Stimulated activated naive B cell treated with anti-CD40 and anti-IgM and Interleukin-4, amounts not matched to agents 10 μg/mL and 1 μg/mL and 100 μg/mL, for 72 hours (primary cell): ENCODE results near the gene GCK.
A peak's percentile ranks its signal among the peaks of the same experiment; 100 is the strongest.

Experiments
- ATAC-seq, 2 donors: fragments of 150-1000 bp; cut with Tn5 transposase; replicated peaks; 2 replicates each; pipeline ENCODE4 v1.10.0; 2021; ENCODE audit warnings: moderate library complexity in 1 of 2
- DNase-seq: peaks from one replicate; pipeline ENCODE4 v3.0.0; 2021
- H3K27ac Mint-ChIP-seq: one replicate; pipeline ENCODE4 v1.8.0; 2022; ENCODE audit warnings: mild to moderate bottlenecking, mixed read lengths
- H3K27me3 Mint-ChIP-seq, 2 donors: one replicate each; pipeline ENCODE4 v1.8.0; 2022; ENCODE audit warnings: mixed read lengths in 2 of 2
- H3K36me3 Mint-ChIP-seq, 2 donors: one replicate each; pipeline ENCODE4 v1.8.0; 2022; ENCODE audit warnings: mixed read lengths in 2 of 2, mild to moderate bottlenecking in 1 of 2
- H3K4me1 Mint-ChIP-seq, 2 donors: one replicate each; pipeline ENCODE4 v1.8.0; 2022; ENCODE audit warnings: mixed read lengths in 2 of 2, mild to moderate bottlenecking in 1 of 2
- H3K4me3 Mint-ChIP-seq, 2 donors: one replicate each; pipeline ENCODE4 v1.8.0; 2022; ENCODE audit warnings: mild to moderate bottlenecking in 2 of 2, mixed read lengths in 2 of 2, moderate library complexity in 1 of 2
- H3K9me3 Mint-ChIP-seq, 2 donors: one replicate each; pipeline ENCODE4 v1.8.0; 2022; ENCODE audit warnings: mixed read lengths in 2 of 2, mild to moderate bottlenecking in 1 of 2

Gene GCK

DNA sequence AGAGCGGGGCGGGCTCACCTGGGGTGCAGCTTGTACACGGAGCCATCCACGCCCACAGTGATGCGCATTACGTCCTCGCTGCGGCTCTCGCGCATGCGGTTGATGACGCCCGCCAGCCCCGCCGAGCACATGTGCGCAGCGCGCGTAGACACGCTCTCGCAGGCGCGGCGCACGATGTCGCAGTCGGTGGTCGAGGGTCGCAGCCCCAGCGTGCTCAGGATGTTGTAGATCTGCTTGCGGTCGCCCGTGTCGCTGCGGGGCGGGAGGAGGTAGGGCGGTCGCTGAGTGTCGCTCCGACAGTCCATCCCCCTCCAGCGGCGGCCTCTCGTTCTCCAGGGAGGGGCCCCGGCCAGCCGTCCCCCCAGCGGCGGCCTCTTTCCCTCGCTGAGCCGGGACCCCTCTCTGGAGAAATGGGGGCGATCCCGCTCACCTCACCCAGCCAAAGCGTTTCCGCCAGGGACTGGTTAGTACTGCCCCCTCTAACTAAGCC, 43.7 kb downstream of the GCK start:
- peaks cover 0 to 8% of the 10 kb centered on the region in 2 donors for H3K27me3 Mint-ChIP-seq
- ATAC-seq (peak; percentile 28 to 45), DNase-seq (peak; percentile 17)
- no peak overlapping the region for H3K27ac Mint-ChIP-seq
- H3K4me1 Mint-ChIP-seq, result peaks cover 8 to 27% of the 10 kb centered on the region in 2 donors
- H3K4me3 Mint-ChIP-seq, result peak overlapping the region; percentile 83 to 85
- peaks cover 0 to 2% of the 10 kb centered on the region in 2 donors for H3K36me3 Mint-ChIP-seq
- no peaks in the 10 kb centered on the region for H3K9me3 Mint-ChIP-seq

DNA sequence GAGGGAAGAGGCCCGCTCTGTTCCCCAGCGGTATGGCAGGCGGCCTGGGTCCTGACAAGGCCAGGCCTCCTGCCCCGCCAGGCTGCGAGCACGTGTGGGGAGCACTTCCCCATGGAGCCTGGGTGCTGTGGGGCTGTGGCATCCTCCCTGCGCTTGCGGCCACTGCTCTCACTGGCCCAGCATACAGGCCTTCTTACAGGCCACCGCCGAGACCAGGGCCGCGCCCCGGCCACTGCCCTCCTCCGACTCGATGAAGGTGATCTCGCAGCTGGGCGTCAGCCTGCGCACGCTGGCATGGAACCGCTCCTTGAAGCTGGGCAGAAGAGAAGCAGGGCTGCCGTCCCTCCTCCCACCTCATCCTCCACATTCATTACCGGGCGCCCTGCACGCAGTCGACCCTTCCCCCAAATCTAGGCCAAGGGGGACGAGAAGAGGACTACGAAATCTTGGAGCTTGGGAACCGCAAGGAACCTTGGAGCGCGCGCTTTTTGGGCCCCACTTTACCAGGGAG, 44.2 kb downstream of the GCK start:
- Mint-ChIP-seq H3K27ac (no peak overlapping the region), H3K36me3 (peaks cover 0 to 2% of the 10 kb centered on the region in 2 donors), H3K27me3 (peaks cover 0 to 12% of the 10 kb centered on the region in 2 donors), H3K4me1 (peaks cover 5 to 22% of the 10 kb centered on the region in 2 donors), H3K9me3 (no peaks in the 10 kb centered on the region), H3K4me3 (peak overlapping the region; percentile 83 to 85)
- ATAC-seq (no peak), DNase-seq (no peak)

GRCh38 chr7:44144426-44144967, 44.7 kb downstream of the GCK start:
- Mint-ChIP-seq H3K36me3 (peaks cover 0 to 2% of the 10 kb centered on the region in 2 donors), H3K9me3 (no peaks in the 10 kb centered on the region), H3K27ac (no peak overlapping the region), H3K4me1 (peaks cover 5 to 19% of the 10 kb centered on the region in 2 donors), H3K27me3 (peaks cover 0 to 14% of the 10 kb centered on the region in 2 donors), H3K4me3 (no peak overlapping the region)
- ATAC-seq (no peak), DNase-seq (no peak)

DNA sequence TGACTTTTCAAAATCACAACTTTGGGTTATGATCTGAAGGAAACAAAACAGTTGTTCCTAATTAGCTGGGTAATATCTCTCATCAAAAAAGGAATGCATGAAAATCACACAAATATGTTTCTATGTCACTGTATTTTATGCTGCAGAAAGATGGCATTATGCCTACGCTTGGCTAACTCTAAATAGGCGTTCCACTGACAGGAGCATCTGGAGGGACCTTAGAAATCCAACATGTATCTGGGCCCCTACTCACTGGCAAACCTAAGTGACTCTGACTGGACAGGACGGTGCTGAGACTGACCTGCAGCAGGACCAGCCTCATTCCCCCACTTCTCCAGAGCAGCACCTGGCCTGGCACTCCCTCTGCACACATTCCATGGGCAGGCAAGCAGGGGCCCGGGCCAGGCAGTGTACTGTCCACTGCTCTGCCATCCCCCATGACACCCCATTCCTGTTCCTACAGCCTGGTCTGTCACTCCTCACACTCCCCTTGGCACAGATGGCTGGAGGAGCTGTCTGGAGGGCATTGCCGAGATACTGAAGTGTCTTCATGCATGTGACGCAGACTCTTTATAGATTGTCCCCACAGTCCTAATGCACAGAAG, 45.5 kb downstream of the GCK start:
- ATAC-seq (no peak), DNase-seq (no peak)
- H3K4me3 Mint-ChIP-seq, result no peak overlapping the region
- peaks cover 0 to 2% of the 10 kb centered on the region in 2 donors for H3K36me3 Mint-ChIP-seq
- H3K9me3 Mint-ChIP-seq, result no peaks in the 10 kb centered on the region
- H3K4me1 Mint-ChIP-seq, result peaks cover 5 to 19% of the 10 kb centered on the region in 2 donors
- H3K27me3 Mint-ChIP-seq, result peaks cover 0 to 19% of the 10 kb centered on the region in 2 donors
- H3K27ac Mint-ChIP-seq, result no peak overlapping the region

DNA sequence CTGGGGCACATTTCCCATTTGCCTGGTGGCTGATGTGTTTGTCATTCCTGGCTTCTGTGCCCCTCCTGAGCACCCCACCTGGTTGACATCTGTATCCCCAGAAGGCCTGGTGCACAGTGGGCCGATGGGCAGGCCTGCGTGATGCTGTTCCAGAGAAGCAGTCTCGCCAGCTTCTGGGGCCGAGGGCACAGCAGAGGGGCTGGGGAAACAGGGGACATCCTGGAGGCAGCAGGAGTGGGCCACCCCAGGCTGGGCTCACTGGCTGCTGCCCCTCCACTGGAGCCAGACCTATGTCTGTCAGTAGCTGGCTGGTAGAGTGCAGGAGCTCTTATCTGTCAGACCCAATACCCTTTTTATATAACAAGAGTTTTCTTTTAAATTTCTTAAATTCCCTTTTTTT, 47.2 kb downstream of the GCK start:
- Mint-ChIP-seq H3K4me3 (no peak overlapping the region), H3K27ac (no peak overlapping the region), H3K36me3 (peaks cover 0 to 2% of the 10 kb centered on the region in 2 donors), H3K4me1 (peaks cover 5 to 19% of the 10 kb centered on the region in 2 donors), H3K9me3 (no peaks in the 10 kb centered on the region), H3K27me3 (peaks cover 0 to 24% of the 10 kb centered on the region in 2 donors)
- no peak for ATAC-seq
- DNase-seq, result no peak

DNA sequence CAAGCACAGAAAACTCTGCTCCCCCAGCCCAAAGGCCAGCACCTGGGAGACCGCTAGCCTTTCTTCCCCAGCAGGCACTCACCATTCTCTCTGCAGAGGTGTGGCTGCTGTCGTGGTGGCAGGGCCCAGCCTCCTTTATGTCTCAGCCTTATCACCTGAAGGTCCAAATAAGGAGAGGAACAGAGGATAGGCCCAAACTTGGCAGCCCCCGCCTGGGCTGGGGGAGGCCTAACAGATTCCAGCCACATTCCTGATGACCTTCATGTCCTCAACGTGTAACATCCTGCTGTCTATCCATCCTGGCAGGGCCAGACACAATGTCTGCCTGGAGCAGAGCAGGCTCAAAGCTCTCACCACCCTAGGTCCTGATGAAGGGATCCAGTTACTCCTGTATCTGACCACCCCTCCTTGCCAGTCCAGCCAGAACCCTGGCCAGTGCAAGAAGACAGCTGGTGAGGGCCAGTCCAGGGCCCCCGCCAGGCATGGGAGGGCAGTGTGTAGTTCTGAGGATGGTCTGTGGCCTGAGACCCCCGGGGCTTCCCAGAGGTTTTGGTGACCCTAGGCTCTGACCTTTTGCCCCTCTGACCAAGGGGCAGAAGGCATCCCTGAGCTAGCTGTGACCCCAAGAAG, 47.9 kb downstream of the GCK start, which contains the start of gene MYL7:
Gene MYL7, minus strand, starts transcription at position 112 of the 630 bp plus-strand sequence. Its CDS starts 27 bp downstream, at position 85.
- Mint-ChIP-seq H3K9me3 (no peaks in the 10 kb centered on the region), H3K36me3 (peaks cover 0 to 2% of the 10 kb centered on the region in 2 donors), H3K4me1 (peaks cover 5 to 15% of the 10 kb centered on the region in 2 donors), H3K4me3 (no peak within 1 kb of the TSS), H3K27ac (no peak within 1 kb of the TSS), H3K27me3 (peaks cover 0 to 24% of the 10 kb centered on the region in 2 donors)
- DNase-seq, result no peak
- no peak for ATAC-seq

GRCh38 chr7:44140341-44140740, 48.9 kb downstream of the GCK start:
- peaks cover 0 to 2% of the 10 kb centered on the region in 2 donors for H3K36me3 Mint-ChIP-seq
- no peak overlapping the region for H3K4me3 Mint-ChIP-seq
- peaks cover 3 to 5% of the 10 kb centered on the region in 2 donors for H3K4me1 Mint-ChIP-seq
- ATAC-seq (no peak), DNase-seq (no peak)
- H3K27ac Mint-ChIP-seq, result no peak overlapping the region
- H3K27me3 Mint-ChIP-seq, result peaks cover 0 to 22% of the 10 kb centered on the region in 2 donors
- no peaks in the 10 kb centered on the region for H3K9me3 Mint-ChIP-seq

GRCh38 chr7:44139311-44140010, 49.8 kb downstream of the GCK start:
- peaks cover 0 to 15% of the 10 kb centered on the region in 2 donors for H3K27me3 Mint-ChIP-seq
- no peak overlapping the region for H3K4me3 Mint-ChIP-seq
- H3K36me3 Mint-ChIP-seq, result no peaks in the 10 kb centered on the region
- no peak for DNase-seq
- H3K27ac Mint-ChIP-seq, result no peak overlapping the region
- no peak for ATAC-seq
- no peaks in the 10 kb centered on the region for H3K4me1 Mint-ChIP-seq
- no peaks in the 10 kb centered on the region for H3K9me3 Mint-ChIP-seq

- peaks cover 0 to 15% of the 10 kb centered on the region in 2 donors for H3K27me3 Mint-ChIP-seq
- no peak overlapping the region for H3K27ac Mint-ChIP-seq
- no peaks in the 10 kb centered on the region for H3K36me3 Mint-ChIP-seq
- no peak overlapping the region for H3K4me3 Mint-ChIP-seq
- no peaks in the 10 kb centered on the region for H3K9me3 Mint-ChIP-seq
- no peaks in the 10 kb centered on the region for H3K4me1 Mint-ChIP-seq
- DNase-seq, result no peak
- ATAC-seq, result no peak
Measured at GRCh38 chr7:44138698-44139097, 50.5 kb downstream of the GCK start.

- Mint-ChIP-seq H3K9me3 (no peaks in the 10 kb centered on the region), H3K4me1 (no peaks in the 10 kb centered on the region), H3K36me3 (no peaks in the 10 kb centered on the region), H3K27me3 (peaks cover 0 to 15% of the 10 kb centered on the region in 2 donors), H3K4me3 (no peak overlapping the region), H3K27ac (no peak overlapping the region)
- ATAC-seq (no peak), DNase-seq (no peak)
Measured at GRCh38 chr7:44136731-44137130, 52.5 kb downstream of the GCK start.

DNA sequence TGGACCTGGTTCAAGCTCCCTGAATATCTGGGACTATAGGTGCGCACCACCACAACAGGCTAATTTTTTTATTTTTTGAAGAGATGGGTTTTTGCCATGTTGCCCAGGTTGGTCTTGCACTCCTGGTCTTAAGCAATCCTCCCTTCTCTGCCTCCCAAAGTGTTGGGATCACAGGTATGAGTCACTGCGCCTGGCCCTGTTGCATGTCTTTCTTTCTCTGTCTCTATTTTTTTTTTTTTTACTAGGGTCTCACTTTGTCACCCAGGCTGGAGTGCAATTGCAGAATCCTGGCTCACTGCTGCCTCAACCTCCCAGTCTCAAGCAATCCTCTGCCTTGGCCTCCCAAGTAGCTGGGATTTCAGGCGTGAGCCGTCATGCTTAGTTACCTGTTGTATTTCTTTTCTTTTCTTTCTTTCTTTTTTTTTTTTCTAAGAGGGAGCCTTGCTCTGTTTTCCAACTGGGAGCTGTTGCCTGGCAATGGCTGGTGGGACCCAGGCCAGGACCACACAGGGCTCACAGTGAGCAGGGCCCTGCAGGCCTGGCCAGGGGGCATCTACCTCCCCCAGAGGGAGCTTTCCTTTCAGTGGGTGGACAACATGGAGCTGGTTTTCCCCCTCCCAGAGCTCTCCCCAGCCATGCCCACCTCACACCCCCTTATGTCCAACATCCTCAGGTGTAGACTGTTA, 54.2 kb downstream of the GCK start:
- no peaks in the 10 kb centered on the region for H3K9me3 Mint-ChIP-seq
- DNase-seq (no peak), ATAC-seq (no peak)
- H3K36me3 Mint-ChIP-seq, result no peaks in the 10 kb centered on the region
- H3K27ac Mint-ChIP-seq, result no peak overlapping the region
- peaks cover 0 to 12% of the 10 kb centered on the region in 2 donors for H3K27me3 Mint-ChIP-seq
- no peaks in the 10 kb centered on the region for H3K4me1 Mint-ChIP-seq
- no peak overlapping the region for H3K4me3 Mint-ChIP-seq

- H3K4me1 Mint-ChIP-seq, result no peaks in the 10 kb centered on the region
- DNase-seq (no peak), ATAC-seq (no peak)
- H3K9me3 Mint-ChIP-seq, result no peaks in the 10 kb centered on the region
- no peaks in the 10 kb centered on the region for H3K27me3 Mint-ChIP-seq
- no peaks in the 10 kb centered on the region for H3K36me3 Mint-ChIP-seq
- H3K27ac Mint-ChIP-seq, result no peak overlapping the region
- H3K4me3 Mint-ChIP-seq, result no peak overlapping the region
Measured at GRCh38 chr7:44133295-44133694, 55.9 kb downstream of the GCK start.

- DNase-seq (no peak), ATAC-seq (no peak)
- H3K4me3 Mint-ChIP-seq, result no peak overlapping the region
- no peaks in the 10 kb centered on the region for H3K4me1 Mint-ChIP-seq
- peaks cover 4% of the 10 kb centered on the region in 2 donors for H3K36me3 Mint-ChIP-seq
- no peak overlapping the region for H3K27ac Mint-ChIP-seq
- H3K9me3 Mint-ChIP-seq, result peaks cover 7 to 9% of the 10 kb centered on the region in 2 donors
- H3K27me3 Mint-ChIP-seq, result no peaks in the 10 kb centered on the region
Measured at GRCh38 chr7:44132039-44132438, 57.2 kb downstream of the GCK start.
